SIG-M5 treated with dmso at 0.1 percent for 504 hours (cell line): ENCODE data around the gene C2CD4C.
"Not testable (repeated sequence)": the region's sequence is repeated elsewhere in the genome, so short reads cannot be mapped to it uniquely, and the experiment has no call there.

ENCODE experiments used
- DNase-seq: peaks from one replicate; lab custom pipeline; 2025; ENCODE audit not compliant: unreplicated experiment; lab: John Stamatoyannopoulos, UW

Gene C2CD4C

DNA sequence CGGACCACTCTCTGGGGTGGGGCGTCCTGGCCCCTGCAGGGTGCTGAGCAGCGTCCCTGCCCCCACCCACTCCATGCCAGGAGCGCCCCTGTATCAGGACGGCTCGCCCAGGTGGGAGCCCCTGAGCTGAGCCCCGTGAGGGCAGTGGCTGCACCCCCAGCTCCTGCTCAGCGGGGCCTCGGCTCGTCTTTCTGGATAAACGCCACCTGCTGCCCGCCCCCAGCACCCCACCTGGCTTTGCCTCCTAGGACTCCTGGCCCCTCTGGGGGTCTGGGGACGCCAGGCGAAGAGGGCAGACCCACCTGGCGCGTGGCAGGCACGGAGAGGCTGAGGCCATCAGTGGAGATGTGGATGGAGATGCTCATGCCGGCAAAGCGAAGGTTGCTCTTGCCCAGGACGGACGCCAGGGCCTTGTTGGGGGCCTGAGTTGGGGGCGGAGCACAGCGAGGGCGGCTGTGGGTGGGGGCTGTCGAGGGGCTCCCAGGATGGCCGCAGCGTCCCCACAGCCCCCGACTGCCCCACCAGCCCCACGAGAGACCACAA lies 29.5 kb upstream of the C2CD4C start:
- no peak for DNase-seq

DNA sequence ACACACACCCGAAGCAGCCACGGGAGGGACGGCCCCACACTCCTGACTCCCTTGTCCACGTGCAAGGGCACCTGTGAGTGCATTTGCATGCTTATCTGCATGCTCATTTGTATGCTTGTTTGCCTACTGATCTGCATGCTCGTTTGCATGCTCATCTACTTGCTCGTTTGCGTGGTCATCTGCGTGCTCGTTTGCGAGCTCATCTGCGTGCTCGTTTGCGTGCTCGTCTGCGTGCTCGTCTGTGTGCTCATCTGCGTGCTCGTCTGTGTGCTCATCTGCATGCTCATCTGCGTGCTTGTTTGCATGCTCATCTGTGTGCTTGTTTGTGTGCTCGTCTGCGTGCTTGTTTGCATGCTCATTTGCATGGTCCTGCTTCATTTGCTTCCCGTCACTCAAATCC lies 28.1 kb upstream of the C2CD4C start:
- no peak for DNase-seq

DNA sequence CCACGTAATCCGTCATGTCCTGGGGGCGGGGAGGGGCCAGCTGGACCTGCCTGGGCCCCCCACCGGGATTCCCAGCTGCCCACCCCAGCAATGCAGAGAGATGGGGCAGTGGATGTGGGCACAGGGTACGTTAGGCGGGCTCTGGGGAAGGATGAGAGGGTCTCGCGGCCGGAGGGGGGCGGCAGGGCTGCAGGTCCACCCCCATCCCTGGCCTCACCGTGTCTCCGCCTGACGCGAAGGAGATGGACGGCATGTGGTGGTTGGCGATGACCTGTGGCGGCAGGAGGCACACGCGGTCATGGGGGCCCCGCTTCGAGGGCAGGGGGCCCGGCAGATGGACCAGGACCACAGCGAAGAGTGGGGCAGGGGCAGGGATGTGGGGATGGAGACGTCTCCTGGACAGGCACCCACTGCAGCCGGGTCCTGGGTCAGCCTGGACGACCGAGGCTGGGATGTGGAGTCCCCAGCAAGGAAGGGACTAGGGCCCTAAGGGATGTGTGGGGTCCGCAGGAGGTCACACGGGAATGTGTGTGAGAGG lies 27.5 kb upstream of the C2CD4C start:
- DNase-seq: no peak

DNA sequence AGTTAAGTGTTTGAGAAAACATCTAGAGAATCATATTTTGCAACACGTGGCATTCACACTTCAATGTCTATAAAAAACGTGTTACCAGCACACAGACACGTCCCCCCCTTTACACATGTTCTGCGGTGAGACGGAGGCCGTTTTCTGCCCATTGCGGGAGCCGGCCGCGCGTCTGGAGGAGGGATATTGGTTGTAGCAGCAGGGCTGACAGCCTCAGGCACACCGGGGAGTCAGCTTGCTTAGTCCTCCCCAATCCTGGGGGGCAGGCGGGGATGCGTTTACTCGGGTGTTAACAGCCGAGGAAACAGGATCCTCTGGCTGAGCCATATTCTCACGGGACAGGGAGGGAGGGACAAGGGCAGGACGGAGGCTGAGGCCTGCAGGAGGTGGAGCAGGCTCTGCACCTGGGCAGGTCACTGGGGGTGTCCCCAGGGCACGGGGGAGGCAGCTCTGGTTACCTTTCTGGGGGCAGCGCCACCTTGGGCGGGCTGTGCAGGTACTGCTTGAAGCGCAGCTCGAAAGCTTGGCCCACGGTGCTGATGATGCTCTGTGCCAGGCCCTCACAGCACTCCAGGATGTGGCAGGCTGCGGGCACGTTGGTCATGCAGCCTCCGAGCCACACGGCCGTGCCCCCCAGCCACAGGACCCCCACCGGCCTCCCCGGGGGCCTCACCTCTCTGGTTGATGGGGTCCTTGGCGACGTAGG lies 26.9 kb upstream of the C2CD4C start:
- DNase-seq: no peak

DNA sequence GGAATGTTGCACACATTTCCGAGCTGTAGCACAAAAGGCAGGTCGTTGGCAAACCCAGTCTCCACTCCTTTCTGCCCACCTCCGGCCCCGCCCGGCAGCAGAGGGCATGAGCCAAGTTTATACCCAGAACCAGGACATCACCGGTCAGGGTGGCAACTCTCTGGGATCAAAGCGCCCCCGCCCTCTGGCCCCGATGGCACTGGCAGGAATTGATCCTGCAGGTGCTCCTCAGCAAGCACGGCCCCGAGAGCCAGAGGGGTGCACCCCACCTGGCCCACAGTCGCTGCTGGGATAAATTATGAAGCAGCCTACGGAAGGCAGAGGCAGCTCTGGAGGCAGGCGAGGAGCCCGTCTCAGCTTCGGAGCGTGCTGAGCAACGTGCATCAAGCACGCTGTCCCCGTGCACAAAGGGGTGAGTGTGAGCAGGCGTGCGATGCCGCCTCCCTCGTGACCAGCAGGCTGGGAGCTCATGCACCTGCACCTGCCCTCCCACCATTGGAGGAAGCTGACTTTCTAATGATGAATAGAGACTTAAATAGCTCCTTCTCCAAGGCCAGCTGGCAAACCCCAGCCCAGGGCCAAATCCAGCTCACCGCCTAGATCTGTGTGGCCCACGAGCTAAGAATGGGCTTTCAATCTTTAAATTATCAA lies 26.2 kb upstream of the C2CD4C start:
- DNase-seq: no peak

DNA sequence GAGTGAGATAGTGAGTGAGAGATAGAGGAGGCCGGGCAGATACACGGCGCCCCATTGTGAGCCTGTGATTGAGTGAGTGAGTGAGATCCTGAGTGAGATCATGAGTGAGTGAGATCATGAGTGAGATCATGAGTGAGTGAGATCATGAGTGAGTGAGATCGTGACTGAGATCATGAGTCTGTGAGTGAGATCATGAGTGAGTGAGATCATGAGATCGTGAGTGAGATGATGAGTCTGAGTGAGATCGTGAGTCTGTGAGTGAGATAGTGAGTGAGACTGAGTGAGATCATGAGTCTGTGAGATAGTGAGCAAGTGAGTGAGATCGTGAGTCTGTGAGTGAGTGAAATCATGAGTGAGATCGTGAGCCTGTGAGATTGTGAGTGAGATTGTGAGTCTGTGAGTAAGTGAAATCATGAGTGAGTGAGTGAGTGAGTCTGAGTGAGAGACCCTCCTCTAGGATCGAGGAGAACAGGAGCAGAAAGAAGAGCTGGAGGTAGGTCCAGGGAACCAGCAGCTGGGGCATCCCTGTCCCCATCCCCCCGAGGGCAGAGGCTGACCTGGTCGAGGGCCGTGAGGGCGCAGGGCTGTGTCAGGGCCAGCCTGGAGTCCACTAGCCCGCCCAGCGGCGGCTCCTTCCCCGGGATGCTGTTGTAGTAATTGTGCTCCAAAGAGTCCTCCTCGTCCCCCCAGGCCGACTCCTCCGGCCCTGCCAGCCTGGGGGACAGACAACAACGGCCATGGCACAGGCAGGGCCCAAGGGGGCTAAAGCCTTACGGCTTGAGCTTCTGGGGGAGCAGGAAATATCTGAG lies 25.4 kb upstream of the C2CD4C start:
- DNase-seq: no peak

DNA sequence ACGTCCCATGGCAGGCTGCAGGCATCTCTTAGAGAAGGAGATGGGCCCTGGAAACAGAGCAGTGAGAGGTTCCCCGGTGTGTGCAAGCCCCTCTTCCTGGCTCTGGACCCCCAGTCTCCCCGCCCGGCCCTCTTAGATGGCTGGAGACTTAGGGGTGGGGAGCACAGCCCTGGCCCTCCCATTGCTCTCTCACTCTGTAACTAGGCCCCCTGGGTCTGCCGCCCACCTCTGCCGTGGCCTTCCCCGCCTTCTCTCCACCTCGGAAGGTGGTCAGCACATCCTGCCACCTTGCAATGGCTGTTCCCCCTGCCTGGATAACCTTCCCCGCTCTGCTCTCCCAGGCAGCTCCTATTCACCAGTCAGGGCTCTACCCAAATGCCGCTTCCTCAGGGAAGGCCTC lies 21.8 kb upstream of the C2CD4C start:
- DNase-seq: no peak

DNA sequence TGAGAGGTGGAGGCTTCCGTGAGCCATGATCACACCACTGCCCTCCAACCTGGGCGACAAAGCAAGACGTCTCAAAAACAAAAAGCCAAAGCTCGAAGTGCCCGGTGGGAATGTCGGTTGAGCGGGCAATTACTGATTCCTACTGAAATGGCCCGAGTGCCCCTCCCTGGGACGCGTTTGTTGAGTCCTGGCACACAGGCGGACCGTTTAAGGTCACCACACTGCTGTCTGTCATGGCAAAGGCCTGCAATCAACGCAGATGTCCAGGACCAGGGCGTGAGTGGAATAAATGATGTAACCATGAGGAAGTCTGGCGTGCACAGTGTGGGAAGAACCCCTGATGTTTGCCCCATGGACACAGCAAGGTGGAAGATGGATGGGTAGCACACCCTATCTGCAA lies 19.2 kb upstream of the C2CD4C start:
- no peak for DNase-seq

DNA sequence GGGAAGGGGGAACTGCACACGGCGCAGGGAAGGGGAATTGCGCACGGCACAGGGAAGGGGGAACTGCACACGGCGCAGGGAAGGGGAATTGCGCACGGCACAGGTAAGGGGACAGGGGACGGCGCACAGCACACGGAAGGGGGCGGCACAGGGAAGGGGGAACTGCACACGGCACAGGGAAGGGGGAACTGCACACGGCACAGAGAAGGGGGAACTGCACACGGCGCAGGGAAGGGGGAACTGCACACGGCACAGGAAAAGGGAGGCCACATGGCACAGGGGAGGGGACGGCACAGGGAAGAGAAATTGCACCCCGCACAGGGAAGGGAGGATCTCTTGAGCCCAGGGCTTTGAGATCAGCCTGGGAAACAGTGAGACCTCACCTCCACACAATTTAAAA lies 18.7 kb upstream of the C2CD4C start:
- not testable (repeated sequence) for DNase-seq

DNA sequence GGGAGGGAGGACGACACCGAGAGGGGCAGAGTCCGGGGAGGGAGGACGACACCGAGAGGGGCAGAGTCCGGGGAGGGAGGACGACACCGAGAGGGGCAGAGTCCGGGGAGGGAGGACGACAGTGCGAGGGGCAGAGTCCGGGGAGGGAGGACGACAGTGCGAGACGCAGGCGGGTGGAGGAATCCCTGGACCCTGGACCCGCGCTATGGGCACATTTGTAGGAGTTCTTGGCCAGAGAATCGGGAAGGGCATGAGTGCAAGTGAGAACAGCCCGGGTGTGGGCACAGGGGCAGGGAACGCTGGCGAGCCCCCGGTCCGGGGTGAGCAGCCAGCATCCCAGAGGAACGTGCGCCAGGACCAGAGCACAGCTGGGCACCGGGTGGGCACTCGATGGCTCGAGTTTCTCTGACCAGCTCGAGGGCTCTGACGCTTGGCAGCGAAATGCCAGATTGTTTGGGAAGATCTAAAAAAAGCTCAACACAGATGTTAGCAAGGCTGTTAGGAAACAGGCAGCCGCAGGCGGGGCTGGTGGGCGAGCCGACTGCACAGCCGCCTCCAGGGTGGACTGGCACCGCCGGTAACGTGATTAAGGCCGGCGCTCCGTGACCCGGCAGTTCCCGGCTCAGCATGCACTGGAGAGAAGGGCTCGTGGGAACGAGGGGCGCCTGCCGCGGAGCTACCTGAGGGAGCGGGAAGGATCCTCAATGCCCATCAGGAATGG lies 17.9 kb upstream of the C2CD4C start:
- DNase-seq: no peak

DNA sequence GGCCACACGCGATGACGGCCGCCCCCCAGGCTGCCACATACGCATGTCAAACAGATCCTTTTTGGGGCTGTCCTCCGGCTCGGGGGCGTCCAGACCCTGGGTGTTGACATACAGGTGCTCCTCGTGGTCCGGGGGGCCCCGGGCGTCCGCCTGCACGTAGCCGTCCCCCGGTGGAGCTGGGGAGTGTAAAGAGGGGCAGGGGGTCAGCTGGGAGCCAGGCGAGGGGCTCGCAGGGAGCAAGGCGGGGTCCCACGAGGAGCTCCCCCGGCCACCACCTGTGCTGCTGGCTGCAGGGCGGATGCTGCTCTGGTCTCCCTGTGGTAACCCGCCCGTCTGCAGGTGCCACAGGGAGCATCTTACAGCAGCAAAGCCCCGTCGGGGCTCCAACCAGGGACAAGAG lies 16.1 kb upstream of the C2CD4C start:
- no peak for DNase-seq

DNA sequence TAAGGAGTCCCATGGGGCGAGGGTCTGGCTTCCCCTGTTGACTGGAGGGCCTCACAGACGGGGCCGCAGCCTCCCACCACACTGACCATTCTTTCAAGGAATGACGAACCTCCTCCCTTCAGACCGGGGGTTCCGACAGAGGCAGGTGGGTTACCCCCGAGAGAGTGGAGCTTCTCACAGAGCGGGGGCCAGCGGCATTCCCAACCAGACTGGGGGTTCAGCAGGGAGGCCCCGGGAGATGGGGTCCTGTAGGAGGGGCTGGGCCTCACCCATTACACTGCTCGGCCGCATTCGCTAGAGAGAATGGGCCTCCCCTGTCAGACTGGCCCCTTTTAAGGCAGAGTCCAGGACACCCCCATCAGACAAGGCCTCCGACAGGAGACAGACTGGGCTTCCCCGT lies 15.6 kb upstream of the C2CD4C start:
- DNase-seq: no peak

DNA sequence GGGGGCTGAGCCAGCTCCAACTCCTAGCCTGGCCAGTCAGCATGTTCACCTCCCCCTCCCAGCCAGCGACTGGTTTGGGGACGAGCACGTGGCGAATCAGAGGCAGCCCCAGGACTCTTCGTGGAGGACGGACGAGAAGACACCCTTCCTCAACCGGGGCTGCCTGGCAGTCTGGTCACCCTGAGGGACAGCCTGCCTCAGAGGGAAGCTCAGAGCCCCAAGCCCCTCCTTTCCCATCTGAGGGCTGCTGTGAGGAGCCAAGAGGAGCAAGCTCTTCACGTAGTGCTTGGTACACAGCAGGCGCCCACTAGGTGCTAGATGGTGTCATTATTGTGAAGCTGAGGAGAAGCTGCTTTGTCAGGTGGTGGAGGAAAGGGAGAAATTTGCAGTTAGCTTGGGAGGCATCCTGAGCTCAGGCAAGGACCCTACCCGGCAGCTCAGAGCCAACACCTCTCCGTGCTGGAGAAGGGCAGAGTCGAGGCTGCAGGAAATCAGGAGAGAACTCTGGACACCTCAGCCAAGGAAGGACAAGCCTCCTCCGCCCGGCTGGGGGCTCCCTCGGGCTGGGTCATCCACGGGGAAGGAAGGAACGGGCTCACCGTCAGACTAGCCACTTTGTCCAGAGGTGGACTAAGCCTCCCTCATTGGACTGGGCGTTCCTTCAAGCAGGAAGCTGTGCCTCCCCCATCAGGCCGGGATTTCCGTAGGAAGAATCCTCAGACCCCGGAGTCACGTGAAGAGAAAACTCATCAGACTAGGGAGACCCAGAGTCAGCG lies 14.9 kb upstream of the C2CD4C start:
- DNase-seq: no peak

DNA sequence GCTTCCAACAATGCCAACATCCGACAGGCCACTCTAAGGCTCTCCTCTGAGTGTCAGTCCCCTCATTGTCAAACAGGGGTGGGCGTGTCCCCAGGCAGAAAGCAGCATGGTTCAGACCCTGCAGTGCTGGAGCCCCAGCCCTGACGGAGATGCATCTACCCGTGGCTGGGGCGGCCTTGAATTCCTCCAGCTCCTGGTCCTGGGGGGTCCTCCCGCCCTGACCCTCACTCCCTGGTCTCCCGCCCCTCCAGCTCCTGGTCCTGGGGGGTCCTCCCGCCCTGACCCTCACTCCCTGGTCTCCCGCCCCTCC lies 13.9 kb upstream of the C2CD4C start:
- DNase-seq: not testable (repeated sequence)

DNA sequence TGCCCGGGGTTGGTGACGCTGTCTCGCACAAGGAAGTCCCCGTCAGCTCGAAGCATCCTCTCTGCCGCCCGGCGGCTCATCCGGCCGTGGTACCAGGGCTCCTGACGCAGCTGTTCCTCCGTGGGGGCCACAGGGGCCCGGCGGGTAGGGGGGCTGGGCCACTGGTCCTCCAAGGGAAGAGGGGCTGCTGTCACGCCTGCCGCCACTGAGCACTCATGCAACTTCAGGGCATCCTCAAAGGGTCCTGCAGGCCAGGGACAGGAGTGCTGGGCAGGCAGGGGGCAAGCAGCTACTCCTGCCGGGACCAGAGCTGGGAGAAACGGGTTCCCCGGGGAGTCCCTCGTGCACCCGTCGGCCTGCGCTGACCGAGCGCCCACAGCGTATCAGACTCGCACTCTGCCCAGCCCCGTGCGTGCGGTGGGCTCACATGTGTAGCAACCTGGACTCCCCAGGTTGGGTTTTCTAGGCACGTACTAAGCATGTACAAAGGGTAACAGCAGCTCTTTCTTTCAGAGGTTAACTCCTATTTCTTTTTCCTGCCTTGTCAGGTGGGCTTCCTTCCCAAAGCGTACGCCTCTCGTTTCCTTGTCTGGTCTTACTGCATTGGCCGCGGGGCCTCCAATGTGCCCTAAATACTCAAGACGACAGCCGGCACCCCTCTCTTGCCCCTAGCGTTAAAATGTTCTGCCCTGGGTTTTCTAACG lies 13.4 kb upstream of the C2CD4C start:
- no peak for DNase-seq

DNA sequence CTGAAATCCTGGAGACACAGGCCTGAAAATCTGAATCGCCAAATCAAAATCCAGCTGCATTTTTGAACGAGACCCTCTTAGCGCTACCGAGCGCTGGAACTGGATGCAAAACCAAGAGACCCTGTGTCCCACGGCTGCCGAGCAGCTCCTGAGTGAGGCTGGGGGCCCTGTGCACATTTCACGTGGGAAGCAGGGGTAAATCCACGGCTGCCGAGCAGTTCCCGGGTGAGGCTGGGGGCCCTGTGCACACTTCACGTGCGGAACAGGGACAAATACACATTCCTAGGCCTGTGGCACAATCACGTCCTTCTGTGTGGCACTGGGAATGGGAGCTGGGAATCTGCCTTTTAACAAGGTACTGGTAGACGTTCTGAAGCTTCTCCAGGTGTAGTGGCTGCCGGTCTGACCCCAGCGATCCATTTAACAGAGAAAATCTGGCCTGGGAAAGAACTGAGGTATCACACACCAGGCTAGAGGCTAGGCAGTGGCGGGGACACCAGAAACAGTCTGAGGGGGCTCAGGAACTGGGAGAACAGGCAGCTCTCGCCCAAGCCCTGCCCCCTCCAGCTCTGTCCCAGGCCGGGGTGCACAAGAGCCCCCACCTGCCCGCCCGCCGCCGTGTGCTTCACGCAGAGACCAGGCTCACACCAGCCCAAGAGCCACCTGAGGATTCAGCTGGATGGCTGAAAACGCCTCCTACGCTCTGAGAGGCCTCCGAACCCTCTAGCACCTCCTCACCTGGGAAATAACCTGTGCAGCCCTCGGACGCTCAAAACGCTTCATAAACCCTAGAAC lies 11.0 kb upstream of the C2CD4C start:
- no peak for DNase-seq

DNA sequence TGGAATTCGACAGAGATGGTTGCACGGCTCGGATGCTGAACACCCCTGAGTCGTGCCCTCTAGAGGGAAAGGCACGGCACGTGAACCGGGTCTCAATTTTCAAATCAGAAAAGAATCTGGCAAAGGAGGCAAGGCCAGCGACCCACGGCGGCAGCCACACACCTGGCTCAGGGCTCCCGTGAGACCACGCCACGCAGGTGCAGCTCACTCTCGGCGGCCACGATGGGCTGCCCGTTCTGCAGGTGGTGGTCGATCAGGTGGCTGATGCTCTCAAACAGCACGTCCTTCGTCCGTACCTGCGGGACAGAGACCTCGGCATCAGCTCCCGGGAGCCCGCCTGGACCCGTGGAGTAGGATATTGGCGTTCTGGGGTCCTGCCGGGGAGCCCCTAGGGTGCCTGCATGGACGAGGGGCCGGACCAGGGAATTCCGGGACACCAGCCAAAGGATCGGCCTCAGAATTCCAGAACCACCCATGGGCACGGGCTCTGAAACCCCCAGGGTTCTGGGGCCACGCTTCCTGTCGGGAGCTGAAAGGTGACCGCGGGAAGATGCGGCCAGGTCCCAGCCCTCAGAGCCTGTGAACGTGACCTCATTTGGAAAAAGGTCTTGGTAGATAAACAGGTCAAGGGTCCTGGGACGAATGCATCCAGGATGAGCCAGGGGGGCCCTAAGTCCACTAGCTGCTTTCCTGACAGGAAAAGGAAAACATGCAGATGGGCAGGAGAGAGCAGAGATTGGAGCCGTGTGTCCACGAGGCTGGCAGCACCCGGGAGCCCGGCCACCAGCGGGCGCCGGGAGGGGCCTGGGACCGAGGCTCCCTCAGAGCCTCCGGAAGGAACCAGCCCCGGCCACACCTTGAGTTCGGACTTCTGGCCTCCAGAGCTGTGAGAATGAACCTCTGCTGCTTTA lies 10.1 kb upstream of the C2CD4C start:
- DNase-seq: no peak

DNA sequence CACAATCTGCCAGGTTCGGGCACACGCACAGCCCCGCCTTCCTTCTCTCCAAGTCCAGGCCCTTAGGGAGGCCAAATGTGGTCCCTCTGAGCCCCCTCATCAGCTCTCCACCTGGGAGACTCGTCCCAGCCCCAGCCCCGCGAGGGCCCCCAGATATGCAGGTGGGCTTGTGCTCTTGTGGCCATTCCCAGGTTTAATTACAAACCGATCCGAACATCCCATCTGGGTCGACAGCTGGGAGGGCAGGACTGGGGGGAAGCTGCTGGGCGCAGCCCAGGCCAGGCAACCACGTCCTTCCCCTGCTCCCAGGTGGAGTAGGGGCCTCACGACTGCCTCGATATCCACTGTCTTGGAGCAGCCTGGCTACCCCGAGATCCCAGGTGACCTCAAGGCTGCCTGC lies 7.5 kb upstream of the C2CD4C start:
- no peak for DNase-seq
